Mucosa of descending colon (tissue), 3 donors: ENCODE data around the gene CACHD1. TPM values are rescaled to one million over a fixed set of nuclear protein-coding genes. Genes with fewer than 3 reads are reported as not detected.

Source experiments
- ATAC-seq: fragments of 200-7000 bp; cut with Tn5 transposase; one replicate; pipeline ENCODE4 v1.9.1; 2020; ENCODE audit warnings: mild to moderate bottlenecking, moderate library complexity
- DNase-seq, 3 donors: peaks; one replicate each; pipeline ENCODE4 v3.0.0-alpha.2; 2020
- H3K36me3 ChIP-seq: fragments of 200-600 bp; one replicate; pipeline ENCODE4 v1.8.0; 2021; ENCODE audit warnings: low read depth, mild to moderate bottlenecking
- H3K4me1 ChIP-seq: fragments of 200-600 bp; one replicate; pipeline ENCODE4 v1.8.0; 2021; ENCODE audit warnings: low read depth, mild to moderate bottlenecking
- H3K4me3 ChIP-seq: fragments of 200-600 bp; one replicate; pipeline ENCODE4 v1.8.0; 2021; ENCODE audit warnings: mild to moderate bottlenecking
- H3K9me3 ChIP-seq: fragments of 200-600 bp; one replicate; pipeline ENCODE4 v1.8.0; 2021; ENCODE audit warnings: mild to moderate bottlenecking
- intact Hi-C, 2 donors: fragments of 100-400 bp; cut with DNase I in 1 of 2; cut with micrococcal nuclease in 1 of 2; formaldehyde crosslinking; loops; one replicate each; pipeline versions ENCODE4 v1.11.0 to v1.11.1; 2022; cut with DNase I, micrococcal nuclease
- total RNA-seq, 3 donors: library from RNA; stranded (reverse); fragmentation: NEBNext Ultra II Directional in 2 of 3; extraction: Animal tissue kit (Norgen Biotek cat#: 25700) in 2 of 3; gene quantifications; one replicate each; pipeline versions ENCODE4 v1.2.1 to v1.2.4, GENCODE V29; 2021 to 2023
- TF ChIP-seq, protein P1 (sequence below): fragments of 200-600 bp; IDR thresholded peaks from one replicate; pipeline ENCODE4 v1.8.0; 2022; ENCODE audit warnings: antibody characterized with exemption, mild to moderate bottlenecking
- donor health status: DM: no; HTN: no; CAD: no; lungs with moderate emphysema.
- donor health status: DM: no; HTN: no; CAD: no.
- donor health status: DM: no; HTN: yes; CAD: no.

Gene CACHD1
- total RNA-seq, 3 donors from 2014 or later: 1.3 to 3.7 (median 2.7) TPM

- Histone ChIP-seq H3K4me1 (no peaks in the 10 kb centered on the region), H3K36me3 (no peaks in the 10 kb centered on the region), H3K9me3 (no peaks in the 10 kb centered on the region), H3K4me3 (no peak overlapping the region)
- intact Hi-C loops: no loop called here
- TF ChIP-seq, protein P1, sequence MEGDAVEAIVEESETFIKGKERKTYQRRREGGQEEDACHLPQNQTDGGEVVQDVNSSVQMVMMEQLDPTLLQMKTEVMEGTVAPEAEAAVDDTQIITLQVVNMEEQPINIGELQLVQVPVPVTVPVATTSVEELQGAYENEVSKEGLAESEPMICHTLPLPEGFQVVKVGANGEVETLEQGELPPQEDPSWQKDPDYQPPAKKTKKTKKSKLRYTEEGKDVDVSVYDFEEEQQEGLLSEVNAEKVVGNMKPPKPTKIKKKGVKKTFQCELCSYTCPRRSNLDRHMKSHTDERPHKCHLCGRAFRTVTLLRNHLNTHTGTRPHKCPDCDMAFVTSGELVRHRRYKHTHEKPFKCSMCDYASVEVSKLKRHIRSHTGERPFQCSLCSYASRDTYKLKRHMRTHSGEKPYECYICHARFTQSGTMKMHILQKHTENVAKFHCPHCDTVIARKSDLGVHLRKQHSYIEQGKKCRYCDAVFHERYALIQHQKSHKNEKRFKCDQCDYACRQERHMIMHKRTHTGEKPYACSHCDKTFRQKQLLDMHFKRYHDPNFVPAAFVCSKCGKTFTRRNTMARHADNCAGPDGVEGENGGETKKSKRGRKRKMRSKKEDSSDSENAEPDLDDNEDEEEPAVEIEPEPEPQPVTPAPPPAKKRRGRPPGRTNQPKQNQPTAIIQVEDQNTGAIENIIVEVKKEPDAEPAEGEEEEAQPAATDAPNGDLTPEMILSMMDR: no peak
- no peak for ATAC-seq
- no peak for DNase-seq
Observed at GRCh38 chr1:64567426-64568170, 97.7 kb downstream of the CACHD1 start.

DNA sequence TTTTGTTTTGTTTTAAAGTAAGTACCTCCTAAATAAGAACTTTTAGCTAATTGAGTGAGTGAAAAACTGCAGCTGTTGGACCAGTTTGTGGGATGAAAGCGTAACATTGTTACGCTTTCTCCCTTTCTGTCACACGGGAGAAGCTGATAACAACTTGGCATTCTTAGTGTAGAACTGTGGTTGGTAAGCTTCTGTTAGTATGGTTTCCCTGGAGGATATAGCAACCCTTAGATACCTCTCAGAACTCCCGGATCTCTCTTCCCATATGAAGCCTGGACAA, 98.2 kb downstream of the CACHD1 start:
- Histone ChIP-seq H3K36me3 (no peaks in the 10 kb centered on the region), H3K4me3 (no peak overlapping the region), H3K4me1 (no peaks in the 10 kb centered on the region), H3K9me3 (no peaks in the 10 kb centered on the region)
- ATAC-seq (no peak), DNase-seq (no peak)
- TF ChIP-seq, protein P1: no peak
- intact Hi-C loops: no loop called here

DNA sequence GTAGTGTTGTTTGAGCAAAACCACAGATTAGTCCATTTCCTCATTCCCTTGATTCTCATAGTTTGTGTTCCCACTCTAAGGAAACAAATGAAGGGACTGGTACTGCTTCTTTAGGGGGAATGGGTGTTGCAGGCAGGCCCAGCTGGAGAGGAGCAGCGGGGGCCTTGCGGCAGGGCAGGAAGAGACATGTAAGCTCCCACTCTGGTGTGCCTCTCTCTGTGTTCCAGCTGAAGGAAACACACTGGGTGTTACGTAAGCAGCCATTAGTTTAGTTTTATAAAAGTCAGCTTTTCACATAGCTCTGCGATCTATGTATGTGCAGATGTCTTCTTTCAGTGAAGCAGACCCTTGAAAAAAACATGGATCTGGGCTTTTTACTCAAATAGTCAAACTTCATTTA, 99.5 kb downstream of the CACHD1 start:
- H3K4me3 ChIP-seq: no peak overlapping the region
- no peaks in the 10 kb centered on the region for H3K36me3 ChIP-seq
- no peaks in the 10 kb centered on the region for H3K9me3 ChIP-seq
- DNase-seq (no peak), ATAC-seq (no peak)
- intact Hi-C loops: no loop called here
- TF ChIP-seq, protein P1: no peak
- no peaks in the 10 kb centered on the region for H3K4me1 ChIP-seq

- intact Hi-C loops: no loop called here
- Histone ChIP-seq H3K9me3 (no peaks in the 10 kb centered on the region), H3K36me3 (no peaks in the 10 kb centered on the region), H3K4me3 (no peak overlapping the region), H3K4me1 (no peaks in the 10 kb centered on the region)
- ATAC-seq: no peak
- TF ChIP-seq, protein P1: no peak
- no peak for DNase-seq
Observed at GRCh38 chr1:64570267-64570855, 100.4 kb downstream of the CACHD1 start.

GRCh38 chr1:64572222-64572900, 102.4 kb downstream of the CACHD1 start:
- no peaks in the 10 kb centered on the region for H3K4me1 ChIP-seq
- H3K9me3 ChIP-seq: no peaks in the 10 kb centered on the region
- DNase-seq: no peak
- no peaks in the 10 kb centered on the region for H3K36me3 ChIP-seq
- TF ChIP-seq, protein P1: no peak
- intact Hi-C loops: no loop called here
- ATAC-seq: no peak
- H3K4me3 ChIP-seq: no peak overlapping the region
